Vagina (tissue), 2 donors: ENCODE measurements around the gene PASK.

Experiments used
- POLR2A ChIP-seq, 2 donors: fragments of 450-650 bp; IDR thresholded peaks; one replicate each; pipeline ENCODE4 v1.6.1; 2017; ENCODE audit warnings: antibody characterized with exemption in 2 of 2, mild to moderate bottlenecking in 2 of 2, moderate library complexity in 2 of 2
- TF ChIP-seq, protein P1 (sequence below), 3 experiments: fragments of 450-650 bp in 2 of 3; fragments of 200-600 bp in 1 of 3; sonication (generic) in 1 of 3; IDR thresholded peaks; one replicate each; pipeline ENCODE4 v1.5.1; 2017 to 2019; ENCODE audit warnings: antibody characterized with exemption in 3 of 3, mild to moderate bottlenecking in 2 of 3, moderate library complexity in 2 of 3

DNA sequence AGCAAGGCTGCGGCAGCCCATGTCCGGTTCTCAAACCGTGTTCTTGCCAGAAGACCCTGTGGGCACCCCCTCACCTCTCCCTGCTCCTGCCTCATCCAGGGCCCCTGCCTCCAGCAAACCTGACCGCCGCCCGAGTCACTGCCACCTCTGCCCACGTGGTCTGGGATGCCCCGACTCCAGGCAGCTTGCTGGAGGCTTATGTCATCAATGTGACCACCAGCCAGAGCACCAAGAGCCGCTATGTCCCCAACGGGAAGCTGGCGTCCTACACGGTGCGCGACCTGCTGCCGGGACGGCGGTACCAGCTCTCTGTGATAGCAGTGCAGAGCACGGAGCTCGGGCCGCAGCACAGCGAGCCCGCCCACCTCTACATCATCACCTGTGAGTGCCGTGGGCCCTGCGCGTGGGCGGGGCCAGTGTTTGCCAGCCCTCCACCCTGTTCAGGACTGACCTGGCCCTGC is 79.4 kb downstream of the PASK start:
- TF ChIP-seq POLR2A (IDR thresholded peaks at IDR 0.05): no peak
- TF ChIP-seq, protein P1, sequence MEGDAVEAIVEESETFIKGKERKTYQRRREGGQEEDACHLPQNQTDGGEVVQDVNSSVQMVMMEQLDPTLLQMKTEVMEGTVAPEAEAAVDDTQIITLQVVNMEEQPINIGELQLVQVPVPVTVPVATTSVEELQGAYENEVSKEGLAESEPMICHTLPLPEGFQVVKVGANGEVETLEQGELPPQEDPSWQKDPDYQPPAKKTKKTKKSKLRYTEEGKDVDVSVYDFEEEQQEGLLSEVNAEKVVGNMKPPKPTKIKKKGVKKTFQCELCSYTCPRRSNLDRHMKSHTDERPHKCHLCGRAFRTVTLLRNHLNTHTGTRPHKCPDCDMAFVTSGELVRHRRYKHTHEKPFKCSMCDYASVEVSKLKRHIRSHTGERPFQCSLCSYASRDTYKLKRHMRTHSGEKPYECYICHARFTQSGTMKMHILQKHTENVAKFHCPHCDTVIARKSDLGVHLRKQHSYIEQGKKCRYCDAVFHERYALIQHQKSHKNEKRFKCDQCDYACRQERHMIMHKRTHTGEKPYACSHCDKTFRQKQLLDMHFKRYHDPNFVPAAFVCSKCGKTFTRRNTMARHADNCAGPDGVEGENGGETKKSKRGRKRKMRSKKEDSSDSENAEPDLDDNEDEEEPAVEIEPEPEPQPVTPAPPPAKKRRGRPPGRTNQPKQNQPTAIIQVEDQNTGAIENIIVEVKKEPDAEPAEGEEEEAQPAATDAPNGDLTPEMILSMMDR (IDR thresholded peaks at IDR 0.05): no peak
